ENCODE measurements around the gene EPHA2.

- TF ChIP-seq ZNF70 (CRISPR knock-in tag; IDR thresholded peaks at IDR 0.05) (no peak), CREB5 (CRISPR knock-in tag; IDR thresholded peaks at IDR 0.05; ENCODE audit: low read depth) (no peak), PATZ1 (CRISPR knock-in tag; IDR thresholded peaks at IDR 0.05; ENCODE audit: borderline replicate concordance) (no peak), RARB (CRISPR knock-in tag; IDR thresholded peaks at IDR 0.05) (no peak), ZFP30 (CRISPR knock-in tag; IDR thresholded peaks at IDR 0.05) (no peak), ESRRG (CRISPR knock-in tag; IDR thresholded peaks at IDR 0.05) (no peak), GLIS3 (CRISPR knock-in tag; IDR thresholded peaks at IDR 0.05) (no peak), ISL1 (CRISPR knock-in tag; IDR thresholded peaks at IDR 0.05) (no peak), POU6F1 (CRISPR knock-in tag; IDR thresholded peaks at IDR 0.05; ENCODE audit: borderline replicate concordance, low read depth) (no peak), CSRNP3 (CRISPR knock-in tag; IDR thresholded peaks at IDR 0.05) (no peak), BACH2 (CRISPR knock-in tag; IDR thresholded peaks at IDR 0.05; ENCODE audit: borderline replicate concordance) (no peak), SNAI2 (CRISPR knock-in tag; IDR thresholded peaks at IDR 0.05) (no peak), PPARA (CRISPR knock-in tag; IDR thresholded peaks at IDR 0.05; ENCODE audit: borderline replicate concordance) (no peak)
Observed at GRCh38 chr1:16143005-16143565, 12.8 kb downstream of the EPHA2 start.

Measured in SK-N-SH treated with all-trans-retinoic acid at 6 μM for 48 hours (cell line).